ENCODE data around the gene TIGAR.

TIGAR gene

DNA sequence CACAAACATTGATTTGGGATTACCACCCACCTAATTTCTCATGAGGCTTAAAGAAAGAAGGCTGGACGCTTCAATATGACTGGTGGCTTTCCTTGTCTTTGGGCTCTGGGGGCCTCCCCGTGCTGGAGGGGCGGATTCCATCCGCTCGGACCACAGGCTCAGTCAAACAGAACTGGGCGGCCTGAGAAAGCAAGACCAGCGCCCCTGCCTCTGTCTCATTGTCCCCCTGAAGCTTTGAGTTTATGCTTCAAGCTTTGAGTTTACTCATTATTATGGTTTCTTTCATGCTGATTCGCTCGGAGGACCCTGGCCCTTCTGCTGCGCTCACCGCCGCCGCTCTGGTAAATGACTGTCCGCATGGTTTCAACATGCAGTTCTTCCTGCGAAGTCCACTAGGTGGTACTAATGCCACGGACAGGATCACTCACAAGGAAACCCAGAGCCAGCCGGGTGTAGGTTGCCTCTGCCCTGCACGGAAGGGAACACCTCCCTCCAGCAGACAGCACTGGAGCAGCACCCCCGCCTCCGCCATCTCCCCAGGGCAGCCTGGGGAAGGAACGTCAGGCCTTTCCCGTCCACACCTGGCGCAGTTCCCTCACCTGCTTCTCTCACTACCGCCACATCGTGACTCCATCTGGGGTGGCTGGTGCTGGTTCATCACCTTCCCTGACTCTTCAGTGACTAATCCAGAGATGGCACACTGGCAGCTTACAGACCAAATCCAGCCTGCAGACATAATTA is 13.2 kb upstream of the TIGAR start:
- no peak for DNase-seq

DNA sequence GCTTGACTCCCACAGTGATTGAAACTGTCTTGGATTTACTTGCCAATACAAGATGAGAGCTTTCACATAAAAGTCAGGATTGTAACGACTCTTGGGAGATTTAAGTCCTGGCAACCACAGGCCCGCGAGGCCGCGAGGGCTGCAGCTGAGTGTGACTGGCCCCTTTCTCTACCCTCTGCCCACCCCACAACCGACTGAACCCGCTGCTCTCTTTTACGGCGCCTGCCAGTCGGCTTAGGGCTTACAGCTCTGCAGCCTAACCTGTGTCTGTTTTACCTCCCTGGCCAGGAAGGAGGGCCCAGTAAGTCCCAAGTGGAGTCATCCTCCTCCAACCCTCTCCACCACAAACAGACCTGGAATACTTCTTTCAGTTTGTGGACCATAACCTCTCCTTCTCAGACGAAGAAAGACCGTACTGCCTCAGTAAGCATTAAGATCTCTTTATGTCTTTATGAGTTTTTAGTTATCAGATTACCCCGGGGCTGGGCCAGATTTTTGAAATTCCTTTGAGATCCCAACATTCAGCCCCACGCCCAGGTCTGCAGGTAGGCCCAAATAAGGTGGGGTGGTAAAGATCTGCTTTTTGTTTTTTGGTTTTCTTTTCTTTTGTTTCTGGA is 12.6 kb upstream of the TIGAR start:
- no peak for DNase-seq

DNA sequence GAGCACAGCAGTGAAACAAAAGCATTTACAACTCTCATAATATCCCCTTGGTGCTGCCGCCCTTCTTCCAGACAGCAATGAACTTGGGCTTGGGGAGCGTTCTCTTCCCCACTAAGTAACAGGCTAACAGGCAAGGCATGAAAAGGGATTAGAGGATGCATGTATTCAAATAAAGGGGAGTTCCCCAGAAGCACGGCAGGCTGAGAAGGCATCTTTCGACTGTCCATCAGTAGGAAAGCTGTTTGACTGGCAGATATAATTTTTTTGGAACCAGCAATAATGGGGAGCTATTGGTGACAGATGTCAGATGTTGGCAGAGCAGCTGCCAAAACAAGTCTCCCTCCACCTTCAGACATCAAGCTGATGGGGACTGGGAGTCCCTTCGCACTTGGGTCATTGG is 9.2 kb upstream of the TIGAR start:
- DNase-seq, result no peak

DNA sequence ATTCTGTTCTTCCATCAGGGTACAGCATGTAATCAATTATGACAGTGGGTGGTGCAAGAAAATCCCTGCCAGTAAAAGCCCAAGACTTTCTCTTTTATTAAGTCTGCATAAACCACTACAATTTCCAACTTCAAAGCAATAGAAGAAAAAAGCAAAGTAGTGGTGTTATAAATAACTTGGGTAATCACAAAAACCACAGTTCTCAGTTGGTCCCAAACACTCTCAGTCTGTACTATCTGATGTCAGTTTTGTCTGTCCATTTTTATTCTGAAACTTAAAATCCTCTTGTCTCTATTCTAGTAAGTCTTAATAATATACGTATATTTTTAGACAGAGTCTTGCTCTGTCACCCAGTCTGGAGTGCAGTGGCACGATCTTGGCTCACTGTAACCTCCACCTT is 8.8 kb upstream of the TIGAR start:
- no peak for DNase-seq

DNA sequence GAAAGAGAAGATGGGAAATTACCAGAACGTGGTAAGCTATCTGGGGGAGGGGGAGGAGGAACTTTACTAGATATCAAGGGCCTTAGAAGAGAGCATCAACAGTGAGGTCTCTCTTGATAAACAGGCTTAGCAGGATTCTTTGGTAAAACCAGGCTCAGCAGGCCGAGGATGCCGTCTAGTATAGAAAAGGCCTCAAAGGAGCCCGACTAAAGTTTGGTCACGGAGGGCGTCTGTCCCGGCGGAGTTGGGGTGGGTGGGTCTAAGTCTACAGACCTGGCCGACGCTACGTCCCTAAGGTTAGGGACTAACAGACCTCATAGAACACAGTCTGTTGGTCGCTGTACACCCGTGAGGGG is 538 bp upstream of the TIGAR start:
- no peak for DNase-seq

DNA sequence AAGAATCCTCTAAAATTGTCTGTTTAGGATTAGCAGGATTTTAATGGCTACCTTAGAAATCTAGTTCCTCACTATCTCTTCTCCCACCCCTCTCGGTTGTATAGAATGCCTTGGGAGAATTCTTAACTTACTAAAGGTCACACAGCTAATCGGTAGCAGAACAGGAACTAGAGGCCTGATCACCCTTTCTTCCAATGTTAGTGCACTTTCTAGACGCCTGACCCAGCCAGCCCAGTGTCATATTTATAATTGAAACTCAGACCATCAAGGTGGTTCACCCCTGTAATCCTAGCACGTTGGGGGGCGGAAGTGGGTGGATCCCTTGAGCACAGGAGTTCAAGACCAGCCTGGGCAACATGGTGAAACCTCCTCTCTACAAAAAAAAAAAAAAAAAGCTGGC is 1.7 kb downstream of the TIGAR start:
- DNase-seq, result no peak

DNA sequence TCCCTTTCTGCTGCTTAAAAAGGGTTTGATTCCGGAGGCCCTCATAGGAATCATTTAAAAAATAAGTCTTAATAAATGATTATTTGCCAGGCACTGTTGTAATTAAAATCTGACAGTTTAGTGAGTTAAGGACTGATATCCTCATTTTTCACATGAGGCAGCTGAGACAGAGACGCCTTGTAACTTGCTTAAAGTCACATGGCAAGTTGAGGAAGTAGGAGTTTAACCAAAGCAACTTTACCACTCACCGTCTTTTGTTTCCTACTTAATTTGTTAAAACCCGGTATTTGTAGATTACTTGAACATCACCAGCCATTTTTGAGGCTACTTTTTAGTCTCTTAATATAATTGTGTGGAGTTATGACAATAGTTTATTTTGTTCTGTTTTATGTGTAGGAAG is 2.4 kb downstream of the TIGAR start:
- no peak for DNase-seq

DNA sequence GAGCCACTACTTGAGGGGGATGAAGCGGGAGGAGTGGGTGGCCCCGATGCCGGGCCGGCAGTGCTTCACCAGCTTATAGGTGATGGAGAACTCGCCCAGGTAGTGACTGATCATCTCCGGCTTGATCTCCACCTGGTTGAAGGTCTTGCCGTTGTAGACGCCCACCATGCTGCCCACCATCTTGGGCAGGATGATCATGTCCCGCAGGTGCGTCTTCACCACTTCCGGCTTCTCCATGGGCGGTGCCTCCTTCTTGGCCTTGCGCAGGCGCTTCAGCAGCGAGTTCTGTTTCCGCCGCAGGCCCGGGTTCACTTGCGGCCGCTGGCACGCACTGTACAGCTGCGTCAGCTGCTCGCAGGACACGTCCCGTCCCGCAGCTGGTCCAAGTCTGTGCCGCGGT is 3.4 kb downstream of the TIGAR start:
- DNase-seq, result no peak

DNA sequence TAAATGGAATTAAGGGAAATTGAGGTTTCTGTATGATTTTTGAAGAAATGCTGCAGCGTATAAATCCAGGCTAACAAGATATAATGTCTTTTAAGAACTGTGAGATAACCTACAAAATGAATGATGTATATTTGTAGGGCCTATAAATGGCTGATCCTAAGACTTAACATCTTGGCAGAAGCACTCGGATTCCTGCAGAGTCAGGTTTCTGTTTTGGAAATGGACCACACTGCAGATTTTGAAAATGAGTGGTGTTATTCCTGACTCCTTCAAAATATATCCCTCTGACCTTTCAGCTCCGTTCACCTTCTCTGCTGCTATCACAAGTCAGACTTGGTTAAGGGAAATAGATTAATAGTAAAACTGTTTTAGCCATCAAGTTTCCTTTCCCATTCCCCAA is 5.0 kb downstream of the TIGAR start:
- DNase-seq, result no peak

DNA sequence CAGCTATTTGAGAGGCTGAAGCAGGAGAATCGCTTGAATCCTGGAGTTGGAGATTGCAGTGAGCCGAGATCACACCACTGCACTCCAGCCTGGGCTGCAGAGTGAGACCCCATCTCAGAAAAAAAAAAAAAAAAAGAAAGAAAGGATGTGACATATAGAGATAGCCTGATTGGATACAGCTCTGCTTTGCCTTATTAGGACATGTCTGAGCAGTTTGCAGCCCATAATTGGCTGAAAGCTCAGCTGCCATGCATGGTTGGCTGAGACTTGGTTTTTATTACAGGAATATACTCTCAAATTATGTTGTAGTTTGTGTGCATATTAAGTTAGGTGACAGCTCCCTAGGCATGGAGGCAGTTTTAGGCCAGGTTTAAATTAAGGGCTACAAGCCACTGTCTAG is 6.3 kb downstream of the TIGAR start:
- no peak for DNase-seq

DNA sequence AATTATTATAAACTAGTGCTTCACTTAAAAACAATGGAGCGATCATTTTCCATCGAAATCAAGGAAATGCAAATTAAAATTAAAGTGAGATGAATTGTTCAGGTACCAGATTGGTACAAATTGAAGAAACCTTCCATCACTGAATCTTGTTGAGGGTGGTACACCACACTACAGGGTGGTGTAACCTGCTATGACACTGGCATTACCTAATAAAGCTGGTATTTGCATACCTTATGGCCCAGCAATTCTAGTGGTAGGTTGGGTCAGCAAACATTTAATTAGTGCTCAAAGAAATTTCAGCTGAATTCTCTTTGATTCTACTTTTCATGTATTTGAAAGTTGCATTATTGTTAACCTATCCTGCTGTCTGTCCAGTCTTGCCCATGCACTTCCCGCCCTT is 9.2 kb downstream of the TIGAR start:
- DNase-seq, result no peak

DNA sequence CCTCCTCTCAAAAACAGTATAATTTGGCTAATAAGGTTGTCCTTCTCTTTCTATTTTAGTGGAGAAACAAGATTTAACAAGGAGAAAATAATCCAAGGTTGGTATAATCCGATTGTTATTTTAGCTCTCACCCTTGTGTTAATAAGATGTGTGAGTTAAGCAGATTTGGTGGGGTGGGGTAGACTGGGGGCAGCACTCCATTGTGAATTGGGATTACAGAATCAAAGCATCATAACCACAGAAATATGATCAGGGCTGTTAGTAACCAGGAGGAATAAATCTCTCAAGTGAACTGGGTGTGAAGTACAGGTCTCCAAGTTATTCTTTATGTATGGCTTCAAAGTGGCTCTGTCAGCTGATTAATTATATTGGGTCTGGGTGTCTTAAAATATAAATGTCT is 10.2 kb downstream of the TIGAR start:
- DNase-seq, result no peak

DNA sequence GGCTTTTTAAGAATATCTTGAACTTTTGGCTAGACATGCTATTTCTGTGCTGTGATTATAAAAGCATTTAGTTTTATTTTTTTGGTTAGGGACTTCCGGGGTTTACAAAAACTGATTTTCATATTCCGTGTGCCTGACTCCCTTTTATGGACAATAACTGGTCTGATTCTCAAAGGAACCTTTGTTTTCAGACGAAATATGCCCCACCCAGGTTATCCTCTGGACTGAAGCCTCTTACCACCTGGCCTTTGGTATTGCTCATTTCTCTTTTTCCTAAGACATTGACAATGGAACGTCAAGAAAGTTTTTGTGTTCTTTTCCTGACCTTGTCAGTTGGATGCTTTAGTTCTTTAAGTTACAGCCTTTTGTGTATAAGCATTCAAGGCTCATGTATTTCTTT is 10.8 kb downstream of the TIGAR start:
- no peak for DNase-seq

DNA sequence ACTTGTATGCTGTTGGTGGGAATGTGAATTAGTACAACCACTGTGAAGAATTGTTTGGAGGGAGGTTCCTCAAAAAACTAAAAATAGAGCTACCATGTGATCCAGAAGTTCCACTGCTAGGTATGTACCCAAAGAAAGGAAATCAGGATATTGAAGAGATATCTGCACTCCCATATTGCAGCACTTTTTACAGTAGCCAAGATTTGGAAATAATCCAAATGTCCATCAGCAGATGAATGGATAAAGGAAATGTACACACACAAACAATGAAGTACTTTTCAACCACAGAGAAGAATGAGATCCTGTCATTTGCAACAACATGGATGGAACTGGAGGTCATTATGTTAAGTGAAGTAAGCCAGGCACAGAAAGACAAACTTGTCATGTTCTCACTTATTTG is 25.9 kb downstream of the TIGAR start:
- no peak for DNase-seq

DNA sequence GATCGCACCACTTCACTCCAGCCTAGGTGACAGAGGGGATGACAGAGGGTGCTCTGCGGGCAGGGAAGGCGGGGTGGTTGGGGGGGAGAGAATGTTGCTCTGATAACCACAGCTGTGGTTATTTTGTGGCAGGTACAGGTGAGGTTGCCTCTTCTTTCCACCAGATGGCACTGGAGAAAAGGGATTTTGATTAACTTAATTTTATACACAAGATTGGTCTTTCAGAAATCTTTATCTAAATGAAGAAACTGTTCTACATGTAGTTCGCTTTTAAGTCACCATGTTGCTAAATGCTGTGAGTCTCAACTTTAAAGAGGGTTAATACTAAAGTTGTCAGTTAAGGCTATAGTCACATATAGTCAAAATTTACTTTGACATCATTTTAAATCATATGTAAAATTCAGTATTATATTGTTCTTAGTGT is 32.8 kb downstream of the TIGAR start:
- DNase-seq, result peak in 1 of 2 experiments; percentile 11

DNA sequence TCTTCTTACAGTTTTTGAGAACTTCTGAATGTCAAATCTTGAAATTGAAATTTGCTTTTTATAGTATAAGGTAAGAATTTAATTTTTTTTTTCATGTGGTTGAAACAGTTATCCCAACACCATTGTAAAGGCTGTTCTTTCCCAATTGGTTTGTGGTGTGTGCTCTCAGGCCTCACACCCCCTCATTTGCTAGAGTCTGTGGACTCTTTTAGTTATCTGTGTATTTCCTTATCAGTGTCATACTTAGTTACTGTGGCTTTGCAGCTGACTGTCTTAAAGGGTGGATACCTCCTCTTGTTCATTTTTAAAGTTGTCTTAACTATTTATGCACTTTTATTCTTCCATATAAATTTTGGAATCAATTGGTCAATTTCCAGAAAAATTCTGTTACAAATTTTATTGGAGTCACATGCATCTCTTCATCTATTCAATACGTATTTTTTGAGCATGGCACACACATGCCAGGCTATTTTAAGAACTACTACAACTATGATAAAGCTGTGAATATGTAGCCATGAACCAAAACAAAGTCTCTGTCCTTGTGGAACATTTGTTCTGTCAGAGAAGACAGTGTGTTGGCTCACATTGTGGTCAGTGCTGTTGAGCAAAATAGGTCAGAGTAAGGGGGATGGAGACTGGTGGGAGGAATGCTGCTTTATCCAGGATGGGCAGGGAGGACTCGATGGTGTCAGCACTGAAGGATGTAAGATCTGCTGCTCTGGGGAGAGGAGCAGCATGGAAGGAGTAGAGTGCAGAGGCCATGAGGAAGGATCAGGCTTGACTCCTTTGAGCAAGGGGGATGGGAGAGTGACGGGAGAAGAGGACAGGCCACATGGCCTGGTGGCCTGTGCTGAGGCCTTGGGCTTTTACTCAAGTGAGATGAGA is 34.4 kb downstream of the TIGAR start:
- DNase-seq, result no peak

DNA sequence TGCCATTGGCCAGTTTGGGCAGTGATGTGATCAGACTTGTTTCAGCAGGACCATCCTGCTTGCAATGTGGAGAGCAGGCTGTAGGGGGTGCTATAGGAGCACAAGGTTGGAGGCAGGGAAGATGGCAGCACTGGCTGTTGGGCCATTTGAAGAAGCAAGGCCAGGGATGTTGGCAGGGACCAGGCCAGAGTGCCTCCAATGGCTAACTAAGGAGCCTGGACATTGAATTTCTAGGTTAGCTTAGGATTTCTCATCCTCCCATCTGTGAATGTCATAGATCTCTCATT is 35.0 kb downstream of the TIGAR start:
- peak; percentile 75 to 81 for DNase-seq

DNA sequence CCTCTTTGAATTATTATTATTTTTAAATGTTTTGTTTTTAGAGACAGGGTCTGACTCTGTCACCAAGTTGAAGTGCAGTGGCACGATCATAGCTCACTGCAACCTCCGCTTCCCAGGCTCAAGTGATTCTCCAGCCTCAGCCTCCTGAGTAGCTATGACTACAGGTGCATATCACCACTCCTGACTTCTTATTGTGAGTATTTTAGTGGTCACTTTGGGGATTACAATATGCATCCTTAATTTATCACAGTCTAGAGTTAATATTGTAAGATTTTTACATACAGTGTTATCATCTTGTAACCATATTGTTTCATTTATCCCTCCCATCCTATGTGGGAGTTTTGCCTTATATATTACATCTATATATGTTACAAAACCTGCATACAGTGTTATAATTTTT is 45.1 kb downstream of the TIGAR start:
- no peak for DNase-seq

DNA sequence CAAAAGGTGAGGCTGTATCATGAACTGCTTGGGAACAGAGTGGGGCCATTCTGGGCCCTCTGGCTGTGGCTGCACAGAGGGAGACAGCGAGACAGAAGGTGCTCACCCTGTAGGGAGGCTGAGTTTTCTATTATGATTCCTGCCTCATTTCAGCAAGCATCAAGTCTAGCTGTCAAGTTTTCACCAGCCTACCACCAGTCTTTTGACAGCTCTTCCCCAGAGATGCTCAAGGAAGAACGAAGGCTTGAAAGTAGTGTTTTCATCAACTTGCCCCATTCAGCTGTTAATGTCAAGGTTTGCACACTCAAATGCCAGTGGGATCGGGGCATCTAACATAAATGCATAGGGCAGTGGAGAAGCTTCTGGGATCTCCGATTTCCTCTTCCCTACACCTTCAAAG is 48.5 kb downstream of the TIGAR start:
- DNase-seq, result no peak

DNA sequence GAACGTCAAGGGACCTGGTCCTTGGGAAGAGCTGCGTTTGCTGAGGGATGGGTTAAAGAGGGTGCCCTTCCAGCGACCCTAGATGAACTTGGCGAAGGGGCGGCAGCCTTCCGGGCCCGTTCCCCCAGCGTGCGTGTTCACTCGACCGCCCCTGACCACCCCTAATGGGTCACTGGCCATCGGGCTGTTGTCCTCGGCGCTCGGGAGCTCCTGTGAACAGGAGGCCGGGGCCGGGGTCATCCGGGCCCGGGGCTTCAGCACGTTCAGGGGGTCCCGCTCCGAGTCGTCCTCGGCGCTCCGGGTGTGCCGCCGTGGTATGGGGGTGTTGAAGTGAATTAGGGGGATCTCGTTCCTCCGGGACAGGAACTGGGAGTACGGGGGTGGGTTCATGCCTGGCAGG is 49.3 kb downstream of the TIGAR start:
- DNase-seq, result no peak

DNA sequence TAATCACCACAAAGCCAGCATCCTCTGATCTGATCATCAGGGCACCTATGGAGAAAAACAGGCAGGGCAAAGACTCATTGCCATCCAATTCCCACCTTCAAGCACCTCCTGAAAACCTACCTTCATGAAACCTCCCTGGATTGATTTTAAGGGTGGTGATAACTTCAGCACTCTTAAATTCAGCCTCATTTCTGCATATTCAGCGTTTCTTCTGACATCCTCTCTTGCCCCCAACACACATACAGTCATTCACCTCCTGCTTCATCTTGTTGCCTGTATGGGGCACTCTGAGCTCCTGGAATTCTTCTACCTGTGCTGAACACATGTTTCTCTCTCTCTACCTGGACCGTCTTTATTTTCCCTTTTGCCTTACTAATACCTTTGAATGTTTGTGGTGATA is 51.6 kb downstream of the TIGAR start:
- DNase-seq, result no peak

DNA sequence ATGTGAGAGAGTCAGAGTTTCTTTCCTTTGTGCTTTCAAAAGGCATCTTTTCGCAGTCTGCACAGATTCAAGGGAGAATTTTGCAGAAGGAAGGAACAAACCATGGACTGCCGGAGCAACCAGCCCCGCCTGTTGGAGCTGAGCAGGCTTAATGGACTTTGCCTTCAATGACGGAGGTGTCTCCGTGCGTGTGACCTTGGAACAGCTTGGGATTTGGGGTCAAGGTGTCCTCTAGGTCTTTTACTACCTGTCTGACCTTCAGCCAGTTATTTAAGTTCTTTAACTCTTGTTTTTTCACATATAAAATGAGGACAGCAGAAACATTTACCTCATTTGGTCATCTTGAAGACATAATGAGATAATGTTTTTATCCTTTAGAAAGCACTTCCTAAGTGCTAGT is 54.4 kb downstream of the TIGAR start:
- DNase-seq, result no peak

DNA sequence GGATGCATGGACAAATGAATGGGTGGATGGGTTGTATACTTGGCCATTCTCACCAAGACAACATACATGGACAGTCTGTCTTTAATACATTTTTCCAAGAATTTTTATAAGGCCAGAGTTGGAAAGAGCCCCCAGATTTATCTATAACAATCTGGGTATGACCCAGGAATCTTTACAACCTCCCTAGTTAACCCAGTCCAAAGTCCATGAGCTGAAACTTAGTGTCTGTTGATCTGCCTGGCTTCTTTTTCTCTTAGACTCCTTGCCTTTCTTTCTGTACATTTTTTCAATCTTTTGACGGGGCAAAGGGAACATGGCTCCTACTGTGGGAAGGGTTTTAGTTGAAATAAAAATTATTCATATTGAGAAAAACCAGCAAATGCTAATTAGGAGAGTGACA is 57.8 kb downstream of the TIGAR start:
- DNase-seq, result no peak

DNA sequence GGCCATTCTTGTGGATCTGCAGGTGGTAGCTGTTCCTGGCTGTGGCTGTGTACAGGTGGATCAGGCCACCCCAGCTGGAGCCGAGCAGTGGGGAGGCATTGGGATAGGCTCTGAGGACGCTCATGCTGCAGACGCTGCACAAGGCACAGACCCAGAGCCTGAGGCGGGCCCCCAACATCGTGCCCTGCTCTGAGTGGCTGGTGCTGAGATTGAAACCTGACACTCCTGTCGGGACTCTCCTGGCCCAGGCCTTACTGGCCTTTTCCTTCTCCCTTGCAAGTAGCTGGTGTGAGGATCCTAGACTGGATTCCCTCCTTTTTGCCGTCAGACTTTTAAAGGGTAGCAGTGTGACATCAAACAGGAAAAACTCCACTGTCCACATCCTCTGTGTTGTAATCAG is 58.4 kb downstream of the TIGAR start, which contains the start of gene FGF23:
FGF23 (minus strand) TSS at position 308 of the 400 bp plus-strand sequence; CDS start at position 178, 130 bp downstream.
- no peak for DNase-seq

Data from activated CD4-positive, alpha-beta T cell treated with anti-CD3 and anti-CD28 coated beads, Interleukin-2, amount 50 U/mL, for 48 hours (primary cell).